Transverse colon (tissue), 4 donors: ENCODE results near the gene SMIM5.

Experiments used
- EP300 ChIP-seq: sonication (generic); formaldehyde crosslinking; IDR thresholded peaks from one replicate; pipeline ENCODE4 v1.6.1; 2017; ENCODE audit warnings: antibody characterized with exemption, low read depth
- POLR2AphosphoS5 ChIP-seq, 3 donors: sonication (generic); formaldehyde crosslinking; IDR thresholded peaks; one replicate each; pipeline ENCODE4 v1.6.1; 2016; ENCODE audit warnings: antibody characterized with exemption in 3 of 3
- TF ChIP-seq, protein P1 (sequence below), 5 experiments: fragments of 200-600 bp in 3 of 5; fragments of 450-650 bp in 2 of 5; sonication (generic) in 3 of 5; IDR thresholded peaks; 1 replicate in 2 of 5; 2 replicates in 3 of 5; pipeline ENCODE4 v1.5.1; 2016 to 2017; ENCODE audit warnings: antibody characterized with exemption in 5 of 5, inconsistent platforms in 3 of 5, mild to moderate bottlenecking in 2 of 5, moderate library complexity in 1 of 5

DNA sequence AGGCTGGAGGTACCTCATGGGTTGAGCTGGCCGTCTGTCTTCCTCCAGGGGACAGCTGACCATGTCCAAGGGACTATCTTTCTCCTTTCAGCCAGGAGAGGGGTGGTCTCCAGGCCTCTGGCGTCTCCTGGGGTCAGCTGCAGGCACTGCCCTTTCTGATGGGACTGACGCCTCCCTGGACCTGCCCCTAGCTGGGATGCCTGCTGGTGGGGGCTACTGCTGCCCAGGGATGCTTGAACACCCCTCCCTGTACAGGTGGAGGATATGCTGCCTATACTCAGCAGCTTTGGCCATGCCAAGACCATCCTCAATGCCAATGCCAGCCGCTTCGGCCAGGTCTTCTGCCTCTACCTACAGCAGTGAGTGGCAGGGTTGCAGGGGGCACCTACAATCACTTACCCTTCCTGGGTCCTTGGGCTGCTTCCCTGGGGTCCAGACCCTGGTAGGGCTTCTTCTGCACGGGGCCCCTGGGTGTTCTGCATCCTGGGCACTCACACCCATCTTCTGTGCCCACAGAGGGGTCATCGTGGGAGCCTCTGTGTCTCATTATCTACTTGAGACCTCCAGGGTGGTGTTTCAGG, 41.4 kb upstream of the SMIM5 start:
- TF ChIP-seq, protein P1, sequence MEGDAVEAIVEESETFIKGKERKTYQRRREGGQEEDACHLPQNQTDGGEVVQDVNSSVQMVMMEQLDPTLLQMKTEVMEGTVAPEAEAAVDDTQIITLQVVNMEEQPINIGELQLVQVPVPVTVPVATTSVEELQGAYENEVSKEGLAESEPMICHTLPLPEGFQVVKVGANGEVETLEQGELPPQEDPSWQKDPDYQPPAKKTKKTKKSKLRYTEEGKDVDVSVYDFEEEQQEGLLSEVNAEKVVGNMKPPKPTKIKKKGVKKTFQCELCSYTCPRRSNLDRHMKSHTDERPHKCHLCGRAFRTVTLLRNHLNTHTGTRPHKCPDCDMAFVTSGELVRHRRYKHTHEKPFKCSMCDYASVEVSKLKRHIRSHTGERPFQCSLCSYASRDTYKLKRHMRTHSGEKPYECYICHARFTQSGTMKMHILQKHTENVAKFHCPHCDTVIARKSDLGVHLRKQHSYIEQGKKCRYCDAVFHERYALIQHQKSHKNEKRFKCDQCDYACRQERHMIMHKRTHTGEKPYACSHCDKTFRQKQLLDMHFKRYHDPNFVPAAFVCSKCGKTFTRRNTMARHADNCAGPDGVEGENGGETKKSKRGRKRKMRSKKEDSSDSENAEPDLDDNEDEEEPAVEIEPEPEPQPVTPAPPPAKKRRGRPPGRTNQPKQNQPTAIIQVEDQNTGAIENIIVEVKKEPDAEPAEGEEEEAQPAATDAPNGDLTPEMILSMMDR (IDR thresholded peaks at IDR 0.05): no peak
- TF ChIP-seq POLR2AphosphoS5 (IDR thresholded peaks at IDR 0.05) (no peak), EP300 (no peak)
